HFFc6 (cell line): Measurements from ENCODE around the gene BSG. TPM values are rescaled to one million over a fixed set of nuclear protein-coding genes. Genes with fewer than 3 reads are reported as not detected.

Source experiments
- DNase-seq: peaks from one replicate; pipeline ENCODE4 v3.0.0-alpha.2; 2018
- H3K27ac Mint-ChIP-seq: 2 replicates; pipeline ENCODE4 v1.8.0; 2020; ENCODE audit warnings: mild to moderate bottlenecking, mixed read lengths
- H3K27me3 Mint-ChIP-seq: 2 replicates; pipeline ENCODE4 v1.8.0; 2021; ENCODE audit warnings: mild to moderate bottlenecking, moderate library complexity, mixed read lengths; ENCODE audit not compliant: insufficient read depth
- H3K36me3 Mint-ChIP-seq: 2 replicates; pipeline ENCODE4 v1.8.0; 2021; ENCODE audit warnings: low read depth, mixed read lengths
- H3K4me1 Mint-ChIP-seq: 2 replicates; pipeline ENCODE4 v1.8.0; 2020; ENCODE audit warnings: low read depth, mixed read lengths
- H3K4me3 Mint-ChIP-seq: 2 replicates; pipeline ENCODE4 v1.8.0; 2020; ENCODE audit warnings: mild to moderate bottlenecking, moderate library complexity, mixed read lengths
- H3K9me3 Mint-ChIP-seq: 2 replicates; pipeline ENCODE4 v1.8.0; 2020; ENCODE audit warnings: mild to moderate bottlenecking, mixed read lengths
- long read RNA-seq: library from polyadenylated mRNA; unstranded; transcript quantifications from one replicate; pipeline ENCODE4 v2.0.0, GENCODE V29; 2019
- total RNA-seq, 6 experiments: library from RNA; stranded (reverse); fragmentation: NEBNext Ultra II Directional; extraction: Animal tissue kit (Norgen Biotek cat#: 25700); gene quantifications; 2 replicates in 1 of 6; 3 replicates in 5 of 6; pipeline ENCODE4 v1.2.3, GENCODE V29; 2021
- TF ChIP-seq, protein P1 (sequence below): fragments of 200-600 bp; sonication (generic); IDR thresholded peaks from 2 replicates; pipeline ENCODE4 v1.5.0; 2021; ENCODE audit warnings: antibody characterized with exemption, mild to moderate bottlenecking

BSG gene
- 100 to 1,000 TPM; 422 to 534 (median 465) TPM for total RNA-seq
- long read RNA-seq, partial matches to known transcripts, result 14 of 273 reads
- long read RNA-seq, other reads (novel, unspliced or antisense), result 259 of 273 reads

DNA sequence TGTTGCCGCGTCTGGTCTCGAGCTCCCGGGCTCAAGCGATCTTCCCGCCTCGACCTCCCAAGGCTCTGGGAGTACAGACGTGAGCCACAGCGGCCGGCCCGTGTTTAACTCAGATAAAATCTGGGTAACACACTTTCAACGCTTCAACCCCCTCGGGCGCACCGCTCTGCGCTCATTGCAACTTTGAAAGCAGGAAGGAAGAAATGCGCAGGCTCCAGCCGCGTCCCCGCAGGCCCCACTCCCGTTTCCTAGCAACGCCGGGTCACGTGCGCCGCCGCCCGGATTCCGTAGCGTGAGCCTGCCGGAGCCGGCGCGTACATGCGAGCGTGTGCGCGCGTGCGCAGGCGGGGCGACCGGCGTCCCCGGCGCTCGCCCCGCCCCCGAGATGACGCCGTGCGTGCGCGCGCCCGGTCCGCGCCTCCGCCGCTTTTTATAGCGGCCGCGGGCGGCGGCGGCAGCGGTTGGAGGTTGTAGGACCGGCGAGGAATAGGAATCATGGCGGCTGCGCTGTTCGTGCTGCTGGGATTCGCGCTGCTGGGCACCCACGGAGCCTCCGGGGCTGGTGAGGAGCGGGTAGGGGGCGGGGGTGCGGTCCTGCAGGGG is at the start of gene BSG:
Gene BSG, plus strand, starts transcription at position 457 of the 603 bp plus-strand sequence. Its CDS starts 39 bp downstream, at position 496.
- H3K27ac Mint-ChIP-seq, result peak within 1 kb of the TSS; percentile 95
- no peaks in the 10 kb centered on the region for H3K36me3 Mint-ChIP-seq
- peaks cover 35% of the 10 kb centered on the region for H3K4me1 Mint-ChIP-seq
- peak within 1 kb of the TSS; percentile 93 for H3K4me3 Mint-ChIP-seq
- DNase-seq, result peak; percentile 98
- H3K27me3 Mint-ChIP-seq, result peaks cover 6% of the 10 kb centered on the region
- TF ChIP-seq, protein P1, sequence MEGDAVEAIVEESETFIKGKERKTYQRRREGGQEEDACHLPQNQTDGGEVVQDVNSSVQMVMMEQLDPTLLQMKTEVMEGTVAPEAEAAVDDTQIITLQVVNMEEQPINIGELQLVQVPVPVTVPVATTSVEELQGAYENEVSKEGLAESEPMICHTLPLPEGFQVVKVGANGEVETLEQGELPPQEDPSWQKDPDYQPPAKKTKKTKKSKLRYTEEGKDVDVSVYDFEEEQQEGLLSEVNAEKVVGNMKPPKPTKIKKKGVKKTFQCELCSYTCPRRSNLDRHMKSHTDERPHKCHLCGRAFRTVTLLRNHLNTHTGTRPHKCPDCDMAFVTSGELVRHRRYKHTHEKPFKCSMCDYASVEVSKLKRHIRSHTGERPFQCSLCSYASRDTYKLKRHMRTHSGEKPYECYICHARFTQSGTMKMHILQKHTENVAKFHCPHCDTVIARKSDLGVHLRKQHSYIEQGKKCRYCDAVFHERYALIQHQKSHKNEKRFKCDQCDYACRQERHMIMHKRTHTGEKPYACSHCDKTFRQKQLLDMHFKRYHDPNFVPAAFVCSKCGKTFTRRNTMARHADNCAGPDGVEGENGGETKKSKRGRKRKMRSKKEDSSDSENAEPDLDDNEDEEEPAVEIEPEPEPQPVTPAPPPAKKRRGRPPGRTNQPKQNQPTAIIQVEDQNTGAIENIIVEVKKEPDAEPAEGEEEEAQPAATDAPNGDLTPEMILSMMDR, result no peak
- peaks cover 7% of the 10 kb centered on the region for H3K9me3 Mint-ChIP-seq

DNA sequence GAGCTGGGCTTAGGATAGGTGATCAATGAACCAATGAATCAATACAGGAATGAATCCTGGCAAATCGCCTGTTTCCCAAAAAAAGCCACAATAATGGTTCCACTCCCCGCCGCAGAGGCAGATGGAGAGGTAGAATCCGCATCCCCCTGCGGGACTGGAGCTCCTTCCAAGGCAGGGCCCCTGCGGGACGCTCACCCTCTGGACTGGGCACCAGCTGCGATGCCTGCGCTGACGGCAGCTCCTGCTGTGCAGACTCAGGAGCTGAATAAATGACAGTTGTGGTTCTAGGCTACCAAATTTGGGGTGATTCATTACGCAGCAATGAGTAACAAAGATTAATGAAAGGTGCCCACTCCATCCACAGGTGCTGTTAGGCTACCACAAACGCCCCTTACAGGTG is 49.7 kb upstream of the BSG start:
- Mint-ChIP-seq H3K4me3 (no peak overlapping the region), H3K27ac (no peak overlapping the region), H3K36me3 (peaks cover 9% of the 10 kb centered on the region), H3K9me3 (no peaks in the 10 kb centered on the region; the same call in 1 of the 2 replicates), H3K27me3 (peaks cover 1% of the 10 kb centered on the region; the same call in 1 of the 2 replicates), H3K4me1 (no peaks in the 10 kb centered on the region)
- DNase-seq, result no peak
- TF ChIP-seq, protein P1, result no peak

DNA sequence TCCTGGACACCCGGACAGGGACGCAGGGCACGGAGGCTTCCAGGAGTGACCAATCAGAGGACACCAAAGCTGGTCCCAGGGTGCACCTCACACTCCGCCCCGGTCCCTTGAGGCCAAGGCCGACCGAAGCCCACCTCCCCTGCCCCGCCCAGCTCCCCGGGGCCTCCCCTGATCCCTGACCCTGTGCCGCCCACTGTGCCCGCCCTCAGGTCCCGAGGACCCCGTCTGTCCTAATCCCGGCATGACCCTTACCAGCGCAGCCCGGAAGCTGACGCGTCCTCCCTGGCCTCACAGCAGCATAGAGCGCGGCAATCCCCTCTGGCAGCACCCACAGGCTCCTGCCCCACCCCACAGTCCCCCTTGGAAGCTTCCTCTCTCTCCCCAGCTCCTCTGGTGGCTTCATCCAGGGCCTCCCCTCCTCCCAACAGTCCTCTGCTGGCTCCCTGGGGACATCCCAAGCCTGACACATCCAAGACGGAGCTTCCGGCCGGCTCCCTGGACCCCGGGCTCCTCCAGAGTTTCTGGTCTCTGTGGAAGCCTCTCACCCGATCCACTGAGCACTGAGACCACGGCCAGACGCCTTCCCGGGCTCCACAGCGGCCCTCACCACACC is 48.2 kb upstream of the BSG start:
- Mint-ChIP-seq H3K4me3 (peak overlapping the region; percentile 42), H3K9me3 (no peaks in the 10 kb centered on the region; the same call in 1 of the 2 replicates), H3K36me3 (peaks cover 9% of the 10 kb centered on the region), H3K27ac (peak overlapping the region; percentile 43; the same call in 1 of the 2 replicates), H3K27me3 (peaks cover 1% of the 10 kb centered on the region; the same call in 1 of the 2 replicates), H3K4me1 (no peaks in the 10 kb centered on the region)
- peak; percentile 21 for DNase-seq
- TF ChIP-seq, protein P1, result no peak

DNA sequence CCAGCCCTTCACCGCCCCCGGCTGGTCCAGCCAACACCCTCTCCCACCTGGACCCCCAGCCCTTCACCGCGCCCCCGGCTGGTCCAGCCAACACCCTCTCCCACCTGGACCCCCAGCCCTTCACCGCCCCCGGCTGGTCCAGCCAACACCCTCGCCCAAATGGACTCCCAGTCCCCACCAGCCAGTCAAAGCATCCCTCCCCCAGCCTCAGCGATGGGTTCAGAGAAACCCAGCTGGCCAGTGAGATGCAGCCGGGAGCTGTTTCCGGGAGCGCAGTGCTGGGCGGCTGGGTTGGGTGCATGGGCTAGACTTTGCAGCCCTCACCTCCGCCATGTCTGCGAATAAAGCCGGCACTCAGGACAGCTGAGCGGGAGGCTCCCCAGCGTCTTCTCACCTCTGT is 47.4 kb upstream of the BSG start:
- no peak for DNase-seq
- Mint-ChIP-seq H3K4me3 (no peak overlapping the region), H3K4me1 (no peaks in the 10 kb centered on the region), H3K9me3 (no peaks in the 10 kb centered on the region; the same call in 1 of the 2 replicates), H3K27ac (no peak overlapping the region), H3K27me3 (peaks cover 1% of the 10 kb centered on the region; the same call in 1 of the 2 replicates), H3K36me3 (peaks cover 9% of the 10 kb centered on the region)
- TF ChIP-seq, protein P1, result no peak

DNA sequence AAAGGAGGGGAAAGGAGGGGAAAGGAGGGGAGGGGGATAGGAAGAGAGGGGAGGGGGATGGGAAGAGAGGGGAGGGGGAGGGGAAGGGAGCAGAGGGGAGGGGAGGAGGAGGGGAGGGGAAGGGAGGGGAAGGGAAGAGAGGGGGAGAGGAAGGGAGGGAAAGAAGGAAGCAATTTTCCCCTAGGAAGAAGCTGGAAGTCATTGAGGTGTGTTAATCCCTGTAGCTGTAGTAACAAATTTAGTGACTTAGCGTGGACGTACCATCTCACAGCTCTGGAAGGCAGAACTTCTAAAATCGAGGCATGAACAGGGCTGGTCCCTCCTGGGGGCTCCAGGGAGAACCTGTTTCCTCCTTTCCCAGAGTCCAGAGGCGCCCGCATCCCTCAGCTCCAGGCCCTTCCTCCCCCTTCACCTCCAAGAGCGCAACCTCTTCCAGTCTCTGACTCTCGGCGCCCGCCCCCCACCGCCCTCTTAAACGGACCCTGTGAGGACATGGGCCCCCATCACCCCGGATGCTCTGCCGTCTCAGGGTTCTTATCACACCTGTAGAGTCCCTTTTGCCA is 46.5 kb upstream of the BSG start:
- no peaks in the 10 kb centered on the region for H3K4me1 Mint-ChIP-seq
- no peaks in the 10 kb centered on the region; the same call in 1 of the 2 replicates for H3K9me3 Mint-ChIP-seq
- H3K36me3 Mint-ChIP-seq, result peaks cover 6% of the 10 kb centered on the region
- TF ChIP-seq, protein P1, result no peak
- H3K27me3 Mint-ChIP-seq, result peaks cover 1% of the 10 kb centered on the region; the same call in 1 of the 2 replicates
- H3K27ac Mint-ChIP-seq, result no peak overlapping the region
- no peak overlapping the region for H3K4me3 Mint-ChIP-seq
- DNase-seq, result no peak
